Neural progenitor cell (in vitro differentiated cells): ENCODE measurements around the gene AP5Z1. TPM values are rescaled to one million over a fixed set of nuclear protein-coding genes. Genes with fewer than 3 reads are reported as not detected.
A peak's percentile ranks its signal among the peaks of the same experiment; 100 is the strongest.

ENCODE experiments used
- DNase-seq: peaks from one replicate; pipeline ENCODE4 v3.0.0-alpha.2; 2016; ENCODE audit warnings: low spot score
- H2AFZ ChIP-seq: fragments of 200-600 bp; sonication (generic); replicated peaks from 2 replicates; pipeline ENCODE4 v1.6.1; 2016; ENCODE audit warnings: antibody characterized with exemption
- H3F3A ChIP-seq: fragments of 200-600 bp; sonication (generic); 2 replicates; pipeline ENCODE4 v1.6.1; 2016; ENCODE audit warnings: antibody characterized with exemption, low read depth
- H3K27ac ChIP-seq: fragments of 200-600 bp; sonication (generic); 2 replicates; pipeline ENCODE4 v1.5.1; 2016; ENCODE audit warnings: mild to moderate bottlenecking
- H3K27me3 ChIP-seq: fragments of 200-600 bp; sonication (generic); 2 replicates; pipeline ENCODE4 v1.6.1; 2016; ENCODE audit warnings: mild to moderate bottlenecking, moderate library complexity
- H3K36me3 ChIP-seq: fragments of 200-600 bp; sonication (generic); 2 replicates; pipeline ENCODE4 v1.5.1; 2016
- H3K4me1 ChIP-seq: fragments of 200-600 bp; sonication (generic); 2 replicates; pipeline ENCODE4 v1.6.1; 2016; ENCODE audit warnings: mixed run types
- H3K4me2 ChIP-seq: fragments of 200-600 bp; sonication (generic); 2 replicates; pipeline ENCODE4 v1.6.1; 2016
- H3K4me3 ChIP-seq: fragments of 200-600 bp; sonication (generic); 2 replicates; pipeline ENCODE4 v1.5.1; 2016
- H3K79me2 ChIP-seq: fragments of 200-600 bp; sonication (generic); 2 replicates; pipeline ENCODE4 v1.6.1; 2016; ENCODE audit warnings: low read depth
- H3K9ac ChIP-seq: fragments of 200-600 bp; sonication (generic); 2 replicates; pipeline ENCODE4 v1.6.1; 2016
- H3K9me3 ChIP-seq: fragments of 200-600 bp; sonication (generic); 2 replicates; pipeline ENCODE4 v1.5.1; 2016; ENCODE audit warnings: low read depth
- H4K20me1 ChIP-seq: fragments of 200-600 bp; sonication (generic); 2 replicates; pipeline ENCODE4 v1.6.1; 2016; ENCODE audit warnings: low read depth
- H3K27ac Mint-ChIP-seq: 3 replicates; pipeline ENCODE4 v1.8.0; 2021; ENCODE audit warnings: mixed read lengths
- H3K27me3 Mint-ChIP-seq: 2 replicates; pipeline ENCODE4 v1.8.0; 2022; ENCODE audit warnings: low read depth, mild to moderate bottlenecking, inconsistent platforms, moderate library complexity, mixed read lengths; ENCODE audit not compliant: insufficient read depth
- H3K36me3 Mint-ChIP-seq: 3 replicates; pipeline ENCODE4 v1.8.0; 2021; ENCODE audit warnings: mixed read lengths
- H3K4me1 Mint-ChIP-seq: 3 replicates; pipeline ENCODE4 v1.8.0; 2021; ENCODE audit warnings: mixed read lengths
- H3K4me3 Mint-ChIP-seq: 3 replicates; pipeline ENCODE4 v1.8.0; 2021; ENCODE audit warnings: mild to moderate bottlenecking, moderate library complexity, mixed read lengths
- H3K9me3 Mint-ChIP-seq: 3 replicates; pipeline ENCODE4 v1.8.0; 2020; ENCODE audit warnings: mixed read lengths
- CTCF ChIP-seq: fragments of 200-600 bp; sonication (generic); IDR thresholded peaks from 2 replicates; pipeline ENCODE4 v1.5.1; 2017; ENCODE audit warnings: antibody characterized with exemption, mild to moderate bottlenecking
- EZH2 ChIP-seq: fragments of 200-600 bp; sonication (generic); IDR thresholded peaks from 2 replicates; pipeline ENCODE4 v1.6.1; 2017; ENCODE audit warnings: antibody characterized with exemption, mild to moderate bottlenecking, moderate library complexity
- EZH2phosphoT487 ChIP-seq: fragments of 200-600 bp; sonication (generic); IDR thresholded peaks from 2 replicates; pipeline ENCODE4 v1.6.1; 2017; ENCODE audit warnings: antibody characterized with exemption
- total RNA-seq: library from RNA; depleted of rRNA; stranded (reverse); fragments of >200 nt; gene quantifications from 2 replicates; pipeline ENCODE4 v1.2.3, GENCODE V29; 2015; ENCODE audit warnings: low replicate concordance

AP5Z1 gene
- total RNA-seq, 1 donor from 2014 or later: 8.3 TPM

DNA sequence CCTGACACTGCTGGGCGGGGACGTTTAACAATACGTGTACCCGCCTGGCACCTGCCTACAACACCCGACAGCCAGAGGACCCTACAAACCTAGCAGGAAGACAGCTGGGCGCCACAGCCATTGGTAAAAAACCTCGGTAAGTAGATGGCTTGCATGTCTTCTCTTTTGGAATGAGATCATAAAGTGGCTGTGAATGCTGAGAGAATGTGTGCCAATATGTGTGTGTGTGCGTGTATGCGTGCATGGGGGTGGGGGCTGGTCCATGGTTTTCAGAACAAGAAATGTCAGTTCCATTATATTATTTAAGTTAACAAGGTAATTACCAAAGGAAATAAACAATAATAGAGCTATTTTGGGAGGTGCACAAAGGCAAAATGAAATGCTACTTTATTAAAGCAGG is 47.3 kb downstream of the AP5Z1 start:
- H3K27ac Mint-ChIP-seq: no peak overlapping the region
- no peak overlapping the region for H3K4me3 Mint-ChIP-seq
- no peaks in the 10 kb centered on the region for H3F3A ChIP-seq

DNA sequence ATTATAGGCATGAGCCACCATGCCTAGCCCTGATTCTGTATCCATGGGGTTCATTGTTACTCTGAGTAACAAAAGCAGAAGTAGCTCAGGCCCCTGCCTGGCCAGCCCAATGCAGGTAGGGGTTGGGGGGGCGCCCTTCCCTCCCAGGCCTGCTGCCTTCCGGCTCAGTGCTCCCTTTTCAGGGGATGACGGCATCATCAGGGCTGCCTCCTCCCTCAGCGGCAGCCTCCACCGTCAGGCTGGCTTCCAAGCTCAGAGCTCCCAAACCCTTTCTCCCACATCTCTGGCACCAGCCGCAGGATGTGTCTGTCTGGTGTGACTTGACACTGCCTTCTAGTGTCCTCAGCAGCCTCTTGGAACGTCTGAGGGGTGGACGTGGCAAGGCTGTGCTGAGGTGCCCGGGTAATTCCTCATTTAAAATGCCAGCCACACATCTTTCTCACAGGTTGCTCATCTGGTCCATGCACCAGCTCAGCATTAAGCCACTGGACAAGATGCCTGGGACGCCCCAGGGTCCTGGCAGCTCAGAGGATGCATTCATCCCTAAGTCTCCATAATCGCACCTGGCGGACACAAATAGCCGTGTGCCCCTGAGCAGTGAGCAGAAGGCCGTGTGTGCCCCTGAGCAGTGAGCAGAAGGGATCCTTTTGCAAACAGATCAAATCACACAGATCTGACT is 48.2 kb downstream of the AP5Z1 start:
- peaks cover 2% of the 10 kb centered on the region for H3K27me3 Mint-ChIP-seq
- Histone ChIP-seq H2AFZ (no peak overlapping the region), H3K4me3 (no peak overlapping the region), H4K20me1 (no peaks in the 10 kb centered on the region), H3K9ac (no peak overlapping the region), H3K27me3 (no peaks in the 10 kb centered on the region), H3K9me3 (no peaks in the 10 kb centered on the region), H3K4me1 (no peaks in the 10 kb centered on the region), H3F3A (no peaks in the 10 kb centered on the region), H3K27ac (no peak overlapping the region), H3K36me3 (no peaks in the 10 kb centered on the region), H3K4me2 (no peak overlapping the region), H3K79me2 (no peaks in the 10 kb centered on the region)
- no peak for DNase-seq
- peak overlapping the region; percentile 76 for H3K27ac Mint-ChIP-seq
- no peaks in the 10 kb centered on the region for H3K9me3 Mint-ChIP-seq
- H3K4me3 Mint-ChIP-seq: no peak overlapping the region
- peaks cover 3% of the 10 kb centered on the region for H3K4me1 Mint-ChIP-seq
- H3K36me3 Mint-ChIP-seq: peaks cover 4% of the 10 kb centered on the region
- TF ChIP-seq EZH2phosphoT487: no peak
- TF ChIP-seq CTCF: no peak
- no peak for TF ChIP-seq EZH2

More for the DNA sequence above, 47.3 kb downstream of the AP5Z1 start:
- no peak for DNase-seq
- H3K9me3 Mint-ChIP-seq: no peaks in the 10 kb centered on the region
- Histone ChIP-seq H3K79me2 (no peaks in the 10 kb centered on the region), H3K27me3 (no peaks in the 10 kb centered on the region), H3K4me2 (no peak overlapping the region), H3K9me3 (no peaks in the 10 kb centered on the region), H3K36me3 (no peaks in the 10 kb centered on the region), H3K27ac (no peak overlapping the region), H4K20me1 (no peaks in the 10 kb centered on the region), H3K4me3 (no peak overlapping the region), H2AFZ (no peak overlapping the region), H3K9ac (no peak overlapping the region), H3K4me1 (no peaks in the 10 kb centered on the region)
- H3K27me3 Mint-ChIP-seq: peaks cover 2% of the 10 kb centered on the region
- no peaks in the 10 kb centered on the region for H3K36me3 Mint-ChIP-seq
- no peak for TF ChIP-seq EZH2phosphoT487
- no peak for TF ChIP-seq EZH2
- no peak for TF ChIP-seq CTCF
- H3K4me1 Mint-ChIP-seq: peaks cover 3% of the 10 kb centered on the region

GRCh38 chr7:4824120-4824775 is 48.8 kb downstream of the AP5Z1 start:
- no peak for DNase-seq
- H3K9ac ChIP-seq: no peak overlapping the region
- no peak overlapping the region for H3K4me3 Mint-ChIP-seq
- H3K9me3 Mint-ChIP-seq: no peaks in the 10 kb centered on the region
- peaks cover 4% of the 10 kb centered on the region for H3K36me3 Mint-ChIP-seq
- no peaks in the 10 kb centered on the region for H3K27me3 ChIP-seq
- H3K9me3 ChIP-seq: no peaks in the 10 kb centered on the region
- no peaks in the 10 kb centered on the region for H3K79me2 ChIP-seq
- H3K4me2 ChIP-seq: no peak overlapping the region
- H2AFZ ChIP-seq: no peak overlapping the region
- peaks cover 2% of the 10 kb centered on the region for H3K27me3 Mint-ChIP-seq
- peaks cover 3% of the 10 kb centered on the region for H3K4me1 Mint-ChIP-seq
- no peak overlapping the region for H3K27ac ChIP-seq
- no peak overlapping the region for H3K4me3 ChIP-seq
- TF ChIP-seq EZH2 (no peak), CTCF (no peak), EZH2phosphoT487 (no peak)
- H3K27ac Mint-ChIP-seq: no peak overlapping the region
- no peaks in the 10 kb centered on the region for H3F3A ChIP-seq
- no peaks in the 10 kb centered on the region for H3K36me3 ChIP-seq
- H3K4me1 ChIP-seq: no peaks in the 10 kb centered on the region
- no peaks in the 10 kb centered on the region for H4K20me1 ChIP-seq
